Neural progenitor cell (in vitro differentiated cells): Measurements from ENCODE around the gene SNX20. TPM values are rescaled to one million over a fixed set of nuclear protein-coding genes. Genes with fewer than 3 reads are reported as not detected.
A peak's percentile ranks its signal among the peaks of the same experiment; 100 is the strongest.

Experiments
- DNase-seq: peaks from one replicate; pipeline ENCODE4 v3.0.0-alpha.2; 2016; ENCODE audit warnings: low spot score
- H2AFZ ChIP-seq: fragments of 200-600 bp; sonication (generic); replicated peaks from 2 replicates; pipeline ENCODE4 v1.6.1; 2016; ENCODE audit warnings: antibody characterized with exemption
- H3F3A ChIP-seq: fragments of 200-600 bp; sonication (generic); 2 replicates; pipeline ENCODE4 v1.6.1; 2016; ENCODE audit warnings: antibody characterized with exemption, low read depth
- H3K27ac ChIP-seq: fragments of 200-600 bp; sonication (generic); 2 replicates; pipeline ENCODE4 v1.5.1; 2016; ENCODE audit warnings: mild to moderate bottlenecking
- H3K27me3 ChIP-seq: fragments of 200-600 bp; sonication (generic); 2 replicates; pipeline ENCODE4 v1.6.1; 2016; ENCODE audit warnings: mild to moderate bottlenecking, moderate library complexity
- H3K36me3 ChIP-seq: fragments of 200-600 bp; sonication (generic); 2 replicates; pipeline ENCODE4 v1.5.1; 2016
- H3K4me1 ChIP-seq: fragments of 200-600 bp; sonication (generic); 2 replicates; pipeline ENCODE4 v1.6.1; 2016; ENCODE audit warnings: mixed run types
- H3K4me2 ChIP-seq: fragments of 200-600 bp; sonication (generic); 2 replicates; pipeline ENCODE4 v1.6.1; 2016
- H3K4me3 ChIP-seq: fragments of 200-600 bp; sonication (generic); 2 replicates; pipeline ENCODE4 v1.5.1; 2016
- H3K79me2 ChIP-seq: fragments of 200-600 bp; sonication (generic); 2 replicates; pipeline ENCODE4 v1.6.1; 2016; ENCODE audit warnings: low read depth
- H3K9ac ChIP-seq: fragments of 200-600 bp; sonication (generic); 2 replicates; pipeline ENCODE4 v1.6.1; 2016
- H3K9me3 ChIP-seq: fragments of 200-600 bp; sonication (generic); 2 replicates; pipeline ENCODE4 v1.5.1; 2016; ENCODE audit warnings: low read depth
- H4K20me1 ChIP-seq: fragments of 200-600 bp; sonication (generic); 2 replicates; pipeline ENCODE4 v1.6.1; 2016; ENCODE audit warnings: low read depth
- H3K27ac Mint-ChIP-seq: 3 replicates; pipeline ENCODE4 v1.8.0; 2021; ENCODE audit warnings: mixed read lengths
- H3K27me3 Mint-ChIP-seq: 2 replicates; pipeline ENCODE4 v1.8.0; 2022; ENCODE audit warnings: low read depth, mild to moderate bottlenecking, inconsistent platforms, moderate library complexity, mixed read lengths; ENCODE audit not compliant: insufficient read depth
- H3K36me3 Mint-ChIP-seq: 3 replicates; pipeline ENCODE4 v1.8.0; 2021; ENCODE audit warnings: mixed read lengths
- H3K4me1 Mint-ChIP-seq: 3 replicates; pipeline ENCODE4 v1.8.0; 2021; ENCODE audit warnings: mixed read lengths
- H3K4me3 Mint-ChIP-seq: 3 replicates; pipeline ENCODE4 v1.8.0; 2021; ENCODE audit warnings: mild to moderate bottlenecking, moderate library complexity, mixed read lengths
- H3K9me3 Mint-ChIP-seq: 3 replicates; pipeline ENCODE4 v1.8.0; 2020; ENCODE audit warnings: mixed read lengths
- EZH2 ChIP-seq: fragments of 200-600 bp; sonication (generic); IDR thresholded peaks from 2 replicates; pipeline ENCODE4 v1.6.1; 2017; ENCODE audit warnings: antibody characterized with exemption, mild to moderate bottlenecking, moderate library complexity
- EZH2phosphoT487 ChIP-seq: fragments of 200-600 bp; sonication (generic); IDR thresholded peaks from 2 replicates; pipeline ENCODE4 v1.6.1; 2017; ENCODE audit warnings: antibody characterized with exemption
- total RNA-seq: library from RNA; depleted of rRNA; stranded (reverse); fragments of >200 nt; gene quantifications from 2 replicates; pipeline ENCODE4 v1.2.3, GENCODE V29; 2015; ENCODE audit warnings: low replicate concordance
- TF ChIP-seq, protein P1 (sequence below): fragments of 200-600 bp; sonication (generic); IDR thresholded peaks from 2 replicates; pipeline ENCODE4 v1.5.1; 2017; ENCODE audit warnings: antibody characterized with exemption, mild to moderate bottlenecking

Gene SNX20
- total RNA-seq, 1 donor from 2014 or later, result not detected

DNA sequence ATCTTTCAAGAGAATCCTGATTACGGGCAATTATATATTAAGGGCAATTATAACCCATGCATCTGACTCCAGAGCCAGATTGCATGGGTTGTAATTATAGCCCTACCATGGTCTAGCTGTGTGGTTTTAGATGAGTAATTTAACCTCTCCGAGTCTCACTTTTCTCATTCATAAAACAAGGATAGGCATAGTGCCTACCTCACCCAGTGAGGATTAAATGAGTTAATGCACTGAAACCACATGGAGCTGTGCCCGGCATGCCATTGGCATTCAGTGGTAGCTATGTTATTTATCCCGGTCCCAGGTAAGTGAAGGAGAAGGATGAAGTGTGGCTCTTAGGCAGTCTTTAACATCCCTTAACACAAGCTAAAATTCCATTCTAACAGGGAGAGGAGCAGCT is 6.3 kb downstream of the SNX20 start:
- Histone ChIP-seq H3K9me3 (peaks cover 6% of the 10 kb centered on the region), H3K27me3 (no peaks in the 10 kb centered on the region), H3K9ac (no peak overlapping the region), H3F3A (no peaks in the 10 kb centered on the region), H4K20me1 (no peaks in the 10 kb centered on the region), H3K4me3 (no peak overlapping the region), H3K27ac (no peak overlapping the region), H3K4me1 (no peaks in the 10 kb centered on the region), H2AFZ (no peak overlapping the region), H3K79me2 (no peaks in the 10 kb centered on the region), H3K36me3 (no peaks in the 10 kb centered on the region), H3K4me2 (no peak overlapping the region)
- Mint-ChIP-seq H3K4me3 (no peak overlapping the region), H3K9me3 (peaks cover 30% of the 10 kb centered on the region), H3K27ac (no peak overlapping the region), H3K27me3 (peaks cover 8% of the 10 kb centered on the region), H3K36me3 (peaks cover 13% of the 10 kb centered on the region), H3K4me1 (no peaks in the 10 kb centered on the region)
- TF ChIP-seq EZH2, result no peak
- DNase-seq, result no peak

DNA sequence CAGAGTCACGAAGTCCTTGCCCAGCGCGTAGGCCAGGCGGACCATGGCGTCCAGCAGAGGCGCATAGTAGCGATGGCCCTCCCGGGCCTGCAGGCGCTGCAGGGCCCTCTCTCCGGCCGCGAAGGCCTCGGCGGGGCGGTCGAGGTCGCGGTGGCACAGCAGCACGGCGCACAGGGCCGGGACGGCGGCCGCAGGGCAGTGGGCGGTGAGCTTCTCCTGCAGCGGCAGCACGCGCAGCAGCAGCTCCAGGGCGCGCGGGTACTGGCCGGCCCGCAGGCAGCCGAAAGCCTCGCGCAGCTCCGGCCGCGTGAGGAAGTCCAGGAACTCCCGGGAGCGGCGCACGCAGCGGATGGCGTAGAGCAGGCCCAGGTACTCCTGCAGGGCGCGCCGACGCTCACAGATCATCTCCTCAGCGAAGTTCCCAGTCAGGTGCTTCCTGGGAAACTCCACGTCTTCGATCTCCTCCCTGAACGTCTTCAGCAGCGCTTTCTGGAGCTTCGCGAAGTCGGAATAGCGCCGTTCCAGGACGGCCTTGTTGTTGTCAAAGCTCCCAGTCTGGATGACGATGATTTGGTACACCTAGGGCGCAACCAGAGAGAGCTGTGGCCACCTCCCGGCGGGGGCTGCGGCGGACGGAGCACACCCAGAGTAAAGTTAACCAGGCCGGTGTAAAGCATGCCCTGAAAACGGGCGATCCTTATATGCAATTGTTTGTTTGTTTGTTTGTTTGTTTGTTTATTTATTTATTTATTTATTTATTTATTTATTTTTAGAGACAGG is 7.4 kb downstream of the SNX20 start:
- H4K20me1 ChIP-seq, result no peaks in the 10 kb centered on the region

DNA sequence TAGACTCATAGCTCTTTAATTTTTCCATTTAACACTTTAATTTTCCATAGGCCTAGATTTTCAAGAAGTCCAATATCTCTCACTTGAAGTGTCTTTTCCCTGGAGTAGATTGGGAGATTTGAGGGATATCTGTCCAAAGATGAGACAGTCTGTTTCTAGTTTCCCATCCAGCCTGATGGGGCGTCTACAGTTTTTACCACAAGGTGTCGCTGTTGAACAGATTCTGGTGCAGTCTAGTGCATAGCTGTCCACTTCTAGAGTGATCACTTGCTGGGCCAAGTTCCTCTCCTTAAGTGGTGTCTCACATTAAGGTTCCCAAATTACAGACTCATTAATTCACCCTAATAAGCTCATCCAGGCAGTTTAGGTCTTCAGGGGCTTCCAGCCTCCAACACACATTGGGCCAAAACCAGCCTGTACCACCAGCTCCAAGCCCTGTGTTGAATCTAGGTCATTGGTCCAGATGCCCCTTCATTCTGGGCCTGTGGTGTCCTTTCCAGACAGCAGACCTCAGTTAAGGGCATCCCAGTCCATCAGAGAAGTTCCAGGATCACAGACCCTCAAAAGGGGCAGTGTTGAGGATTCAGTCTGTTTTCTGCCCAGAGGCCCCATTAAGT is 9.4 kb downstream of the SNX20 start:
- Histone ChIP-seq H3K36me3 (no peaks in the 10 kb centered on the region), H3K27me3 (no peaks in the 10 kb centered on the region), H3K27ac (no peak overlapping the region), H3K79me2 (no peaks in the 10 kb centered on the region), H3F3A (peaks cover 8% of the 10 kb centered on the region), H3K4me2 (no peak overlapping the region), H2AFZ (no peak overlapping the region), H3K9me3 (peaks cover 6% of the 10 kb centered on the region), H3K9ac (no peak overlapping the region), H3K4me3 (no peak overlapping the region), H4K20me1 (no peaks in the 10 kb centered on the region), H3K4me1 (peaks cover 6% of the 10 kb centered on the region)
- H3K4me1 Mint-ChIP-seq, result peaks cover 16% of the 10 kb centered on the region
- peaks cover 14% of the 10 kb centered on the region for H3K36me3 Mint-ChIP-seq
- no peak overlapping the region for H3K4me3 Mint-ChIP-seq
- DNase-seq, result peak; percentile 52
- TF ChIP-seq EZH2phosphoT487, result no peak
- TF ChIP-seq EZH2, result no peak
- TF ChIP-seq, protein P1, sequence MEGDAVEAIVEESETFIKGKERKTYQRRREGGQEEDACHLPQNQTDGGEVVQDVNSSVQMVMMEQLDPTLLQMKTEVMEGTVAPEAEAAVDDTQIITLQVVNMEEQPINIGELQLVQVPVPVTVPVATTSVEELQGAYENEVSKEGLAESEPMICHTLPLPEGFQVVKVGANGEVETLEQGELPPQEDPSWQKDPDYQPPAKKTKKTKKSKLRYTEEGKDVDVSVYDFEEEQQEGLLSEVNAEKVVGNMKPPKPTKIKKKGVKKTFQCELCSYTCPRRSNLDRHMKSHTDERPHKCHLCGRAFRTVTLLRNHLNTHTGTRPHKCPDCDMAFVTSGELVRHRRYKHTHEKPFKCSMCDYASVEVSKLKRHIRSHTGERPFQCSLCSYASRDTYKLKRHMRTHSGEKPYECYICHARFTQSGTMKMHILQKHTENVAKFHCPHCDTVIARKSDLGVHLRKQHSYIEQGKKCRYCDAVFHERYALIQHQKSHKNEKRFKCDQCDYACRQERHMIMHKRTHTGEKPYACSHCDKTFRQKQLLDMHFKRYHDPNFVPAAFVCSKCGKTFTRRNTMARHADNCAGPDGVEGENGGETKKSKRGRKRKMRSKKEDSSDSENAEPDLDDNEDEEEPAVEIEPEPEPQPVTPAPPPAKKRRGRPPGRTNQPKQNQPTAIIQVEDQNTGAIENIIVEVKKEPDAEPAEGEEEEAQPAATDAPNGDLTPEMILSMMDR, result peak; percentile 83
- H3K9me3 Mint-ChIP-seq, result peaks cover 30% of the 10 kb centered on the region
- H3K27me3 Mint-ChIP-seq, result peaks cover 9% of the 10 kb centered on the region
- no peak overlapping the region for H3K27ac Mint-ChIP-seq

More for the DNA sequence above, 7.4 kb downstream of the SNX20 start:
- peaks cover under 1% of the 10 kb centered on the region for H3K4me1 ChIP-seq
- Mint-ChIP-seq H3K9me3 (peaks cover 30% of the 10 kb centered on the region), H3K27me3 (peaks cover 8% of the 10 kb centered on the region), H3K36me3 (peaks cover 14% of the 10 kb centered on the region), H3K4me3 (no peak overlapping the region), H3K4me1 (peaks cover 4% of the 10 kb centered on the region), H3K27ac (no peak overlapping the region)
- H3K27ac ChIP-seq, result no peak overlapping the region
- H3K9ac ChIP-seq, result no peak overlapping the region
- H3K9me3 ChIP-seq, result peaks cover 6% of the 10 kb centered on the region
- no peaks in the 10 kb centered on the region for H3K79me2 ChIP-seq
- no peak for TF ChIP-seq EZH2phosphoT487
- TF ChIP-seq EZH2, result no peak
- TF ChIP-seq, protein P1, result no peak
- no peak overlapping the region for H3K4me3 ChIP-seq
- H3F3A ChIP-seq, result peaks cover under 1% of the 10 kb centered on the region
- H3K36me3 ChIP-seq, result no peaks in the 10 kb centered on the region
- H2AFZ ChIP-seq, result no peak overlapping the region
- H3K27me3 ChIP-seq, result no peaks in the 10 kb centered on the region
- DNase-seq, result no peak
- H3K4me2 ChIP-seq, result no peak overlapping the region

DNA sequence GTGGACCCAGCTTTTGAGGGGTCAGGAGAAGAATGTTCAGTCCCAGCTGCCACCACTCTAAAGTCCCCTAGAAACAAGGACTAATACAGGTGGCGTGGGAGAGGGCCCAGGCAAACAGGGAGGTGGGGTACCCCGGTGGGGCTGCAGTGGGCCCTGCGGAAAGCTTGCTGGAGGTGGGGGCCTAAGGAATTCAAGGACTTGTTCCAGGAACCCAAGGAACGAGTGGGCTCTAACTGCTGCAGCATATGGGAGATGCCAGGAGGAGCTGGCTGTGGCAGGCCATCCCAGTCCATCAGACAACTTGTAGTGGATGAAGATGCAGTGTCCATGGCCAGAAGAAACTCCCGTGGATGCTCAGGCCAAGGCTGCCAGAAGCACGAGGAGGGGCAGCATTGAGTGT is 10.6 kb downstream of the SNX20 start:
- Histone ChIP-seq H4K20me1 (no peaks in the 10 kb centered on the region), H3K4me1 (peaks cover 6% of the 10 kb centered on the region), H3K27me3 (no peaks in the 10 kb centered on the region), H2AFZ (no peak overlapping the region), H3K4me3 (no peak overlapping the region), H3K9me3 (peaks cover 6% of the 10 kb centered on the region), H3K9ac (no peak overlapping the region), H3K79me2 (no peaks in the 10 kb centered on the region), H3K4me2 (no peak overlapping the region), H3F3A (peaks cover 8% of the 10 kb centered on the region), H3K36me3 (no peaks in the 10 kb centered on the region), H3K27ac (no peak overlapping the region)
- peaks cover 30% of the 10 kb centered on the region for H3K9me3 Mint-ChIP-seq
- H3K4me1 Mint-ChIP-seq, result peaks cover 16% of the 10 kb centered on the region
- DNase-seq, result no peak
- no peak overlapping the region for H3K27ac Mint-ChIP-seq
- no peak overlapping the region for H3K4me3 Mint-ChIP-seq
- peaks cover 14% of the 10 kb centered on the region for H3K36me3 Mint-ChIP-seq
- TF ChIP-seq, protein P1, result no peak
- TF ChIP-seq EZH2 (no peak), EZH2phosphoT487 (no peak)
- peaks cover 7% of the 10 kb centered on the region for H3K27me3 Mint-ChIP-seq
